MM.1S (cell line): ENCODE data around the gene UCMA.
A peak's percentile ranks its signal among the peaks of the same experiment; 100 is the strongest.

Experiments used
- EZH2 ChIP-seq: fragments of 300-600 bp; sonication (generic); optimal IDR thresholded peaks from 2 replicates; pipeline ENCODE3; 2017; ENCODE audit warnings: low read depth, mild to moderate bottlenecking, antibody characterized with exemption, low read length, mixed read lengths
- EZH2phosphoT487 ChIP-seq: fragments of 300-600 bp; sonication (generic); IDR thresholded peaks from 2 replicates; pipeline ENCODE4 v1.6.1; 2018; ENCODE audit warnings: antibody characterized with exemption, low read length
- TF ChIP-seq, protein P1 (sequence below): fragments of 300-600 bp; sonication (generic); IDR thresholded peaks from 2 replicates; pipeline ENCODE4 v1.5.1; 2016; ENCODE audit warnings: antibody characterized with exemption, low read length, mixed read lengths

DNA sequence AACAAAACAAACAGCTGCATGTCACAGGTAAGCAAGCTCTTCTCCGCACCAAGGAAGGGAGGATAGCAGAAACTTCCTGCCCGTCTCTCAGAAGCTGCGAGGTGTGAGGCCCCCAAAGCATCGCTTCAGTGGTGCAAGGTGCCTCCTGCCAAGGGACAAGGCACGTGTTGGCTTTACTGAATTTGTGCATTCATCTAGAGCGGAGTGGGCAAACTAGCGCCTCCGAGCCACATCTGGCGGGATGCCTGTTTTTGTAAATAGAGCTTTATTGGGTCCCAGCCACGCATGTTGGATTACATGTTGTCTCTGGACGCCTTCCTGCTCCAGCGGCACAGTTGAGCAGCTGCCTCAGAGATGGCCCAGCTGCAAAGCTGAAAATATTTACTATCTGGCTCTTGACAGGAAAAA lies 38.0 kb upstream of the UCMA start:
- TF ChIP-seq, protein P1, sequence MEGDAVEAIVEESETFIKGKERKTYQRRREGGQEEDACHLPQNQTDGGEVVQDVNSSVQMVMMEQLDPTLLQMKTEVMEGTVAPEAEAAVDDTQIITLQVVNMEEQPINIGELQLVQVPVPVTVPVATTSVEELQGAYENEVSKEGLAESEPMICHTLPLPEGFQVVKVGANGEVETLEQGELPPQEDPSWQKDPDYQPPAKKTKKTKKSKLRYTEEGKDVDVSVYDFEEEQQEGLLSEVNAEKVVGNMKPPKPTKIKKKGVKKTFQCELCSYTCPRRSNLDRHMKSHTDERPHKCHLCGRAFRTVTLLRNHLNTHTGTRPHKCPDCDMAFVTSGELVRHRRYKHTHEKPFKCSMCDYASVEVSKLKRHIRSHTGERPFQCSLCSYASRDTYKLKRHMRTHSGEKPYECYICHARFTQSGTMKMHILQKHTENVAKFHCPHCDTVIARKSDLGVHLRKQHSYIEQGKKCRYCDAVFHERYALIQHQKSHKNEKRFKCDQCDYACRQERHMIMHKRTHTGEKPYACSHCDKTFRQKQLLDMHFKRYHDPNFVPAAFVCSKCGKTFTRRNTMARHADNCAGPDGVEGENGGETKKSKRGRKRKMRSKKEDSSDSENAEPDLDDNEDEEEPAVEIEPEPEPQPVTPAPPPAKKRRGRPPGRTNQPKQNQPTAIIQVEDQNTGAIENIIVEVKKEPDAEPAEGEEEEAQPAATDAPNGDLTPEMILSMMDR = peak; percentile 7; the same call in 1 of the 2 replicates
- TF ChIP-seq EZH2 (no peak), EZH2phosphoT487 (no peak)
